ENCODE results near the gene BCAS4. TPM values are rescaled to one million over a fixed set of nuclear protein-coding genes. Genes with fewer than 3 reads are reported as not detected.
"Not testable (repeated sequence)": the region's sequence is repeated elsewhere in the genome, so short reads cannot be mapped to it uniquely, and the experiment has no call there.

The BCAS4 gene
- total RNA-seq, 4 donors from 2014 or later: 6.6 to 15.7 (median 13.1) TPM

- TF ChIP-seq CTCF (IDR thresholded peaks at IDR 0.05) (no peak), POLR2A (IDR thresholded peaks at IDR 0.05) (no peak)
- H3K27ac ChIP-seq: no peak overlapping the region
- no peak for DNase-seq
- intact Hi-C loops (cut with DNase I): no loop called here
- H3K27me3 ChIP-seq: no peaks in the 10 kb centered on the region
- no peaks in the 10 kb centered on the region for H3K9me3 ChIP-seq
- H3K36me3 ChIP-seq: no peaks in the 10 kb centered on the region
- WGBS, 2 donors: 70 to 81% methylated on average over 3 of the region's 3 CpGs
- H3K4me1 ChIP-seq: no peaks in the 10 kb centered on the region
- H3K4me3 ChIP-seq (replicated peaks in 1 of 3): no peak overlapping the region
Measured at GRCh38 chr20:50774515-50774914, 20.3 kb upstream of the BCAS4 start.

GRCh38 chr20:50776122-50776817 lies 18.6 kb upstream of the BCAS4 start:
- no peaks in the 10 kb centered on the region for H3K9me3 ChIP-seq
- intact Hi-C loops (cut with DNase I): no loop called here
- H3K27me3 ChIP-seq: no peaks in the 10 kb centered on the region
- DNase-seq: no peak
- H3K4me3 ChIP-seq (replicated peaks in 1 of 3): no peak overlapping the region
- TF ChIP-seq POLR2A (IDR thresholded peaks at IDR 0.05) (no peak), CTCF (IDR thresholded peaks at IDR 0.05) (no peak)
- H3K27ac ChIP-seq: no peak overlapping the region
- H3K4me1 ChIP-seq: no peaks in the 10 kb centered on the region
- no peaks in the 10 kb centered on the region for H3K36me3 ChIP-seq
- WGBS, 2 donors: 62 to 77% methylated on average over 8 of the region's 8 CpGs

DNA sequence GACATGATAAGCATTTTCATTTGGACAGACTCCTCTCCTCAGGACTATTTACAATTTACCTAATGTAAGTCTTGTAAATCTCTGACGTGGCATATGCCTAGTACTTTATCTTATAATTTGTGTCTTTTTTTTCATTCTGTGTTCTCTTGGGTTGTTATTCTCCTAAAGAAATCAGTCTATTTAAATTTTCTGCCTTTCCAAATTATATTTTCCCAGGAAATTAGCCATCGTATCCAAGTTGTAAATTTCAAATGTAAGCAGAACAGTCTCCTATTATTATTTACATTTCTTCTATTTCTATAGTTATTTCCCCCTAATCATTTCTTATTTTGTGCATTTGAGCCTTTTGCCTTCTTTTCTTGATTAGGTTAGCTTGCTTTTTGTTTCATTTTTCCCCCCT lies 17.5 kb upstream of the BCAS4 start:
- Histone ChIP-seq H3K9me3 (no peaks in the 10 kb centered on the region), H3K27me3 (no peaks in the 10 kb centered on the region), H3K27ac (no peak overlapping the region), H3K36me3 (no peaks in the 10 kb centered on the region), H3K4me3 (replicated peaks in 1 of 3) (no peak overlapping the region), H3K4me1 (no peaks in the 10 kb centered on the region)
- intact Hi-C loops (cut with DNase I): no loop called here
- no peak for TF ChIP-seq POLR2A (IDR thresholded peaks at IDR 0.05)
- TF ChIP-seq CTCF (IDR thresholded peaks at IDR 0.05): no peak
- DNase-seq: no peak
- 74 to 79% methylated on average over 2 of the region's 2 CpGs for WGBS, 2 donors

- H3K9me3 ChIP-seq; H3K4me3 ChIP-seq (replicated peaks in 1 of 3); intact Hi-C loops (cut with DNase I); DNase-seq; H3K36me3 ChIP-seq; H3K4me1 ChIP-seq; H3K27ac ChIP-seq; H3K27me3 ChIP-seq: not testable (repeated sequence)
- WGBS, 2 donors: 88 to 94% methylated on average over 8 of the region's 8 CpGs
Measured at GRCh38 chr20:50778994-50779393, 15.9 kb upstream of the BCAS4 start.

DNA sequence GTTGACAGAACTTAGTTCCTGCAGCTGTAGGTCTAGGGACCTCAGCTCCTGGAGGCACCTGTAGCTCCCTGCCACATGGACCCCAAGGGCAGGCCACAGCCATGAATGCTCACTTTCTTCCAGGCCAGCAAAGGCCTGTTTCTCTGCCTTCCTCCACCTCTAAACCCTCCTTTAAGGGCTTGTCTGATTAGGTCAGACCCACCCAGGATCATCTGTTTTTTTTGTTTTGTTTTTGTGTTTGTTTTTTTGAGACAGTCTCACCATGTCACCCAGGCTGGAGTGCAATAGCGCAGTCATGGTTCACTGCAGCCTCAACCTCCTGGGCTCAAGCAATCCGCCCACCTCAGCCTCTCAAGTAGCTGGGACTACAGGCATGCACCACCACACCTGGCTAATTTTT lies 11.5 kb upstream of the BCAS4 start:
- whole genome bisulfite sequencing, 2 donors: 80 to 85% methylated on average over 2 of the region's 2 CpGs
- no peak overlapping the region for H3K4me3 ChIP-seq (replicated peaks in 1 of 3)
- no peak overlapping the region for H3K27ac ChIP-seq
- no peaks in the 10 kb centered on the region for H3K27me3 ChIP-seq
- TF ChIP-seq POLR2A (IDR thresholded peaks at IDR 0.05) (no peak), CTCF (IDR thresholded peaks at IDR 0.05) (no peak)
- H3K36me3 ChIP-seq: no peaks in the 10 kb centered on the region
- H3K9me3 ChIP-seq: no peaks in the 10 kb centered on the region
- intact Hi-C loops (cut with DNase I): no loop called here
- DNase-seq: no peak
- no peaks in the 10 kb centered on the region for H3K4me1 ChIP-seq

Measured in thyroid gland (tissue), 4 donors.